ENCODE results near the gene RNF112.

Gene RNF112

GRCh38 chr17:19408346-19408710, 2.7 kb upstream of the RNF112 start:
- 86% methylated on average over 2 of the region's 2 CpGs for WGBS
- H3K4me3 ChIP-seq (ENCODE audit: low read length), result no peak overlapping the region
- no peak overlapping the region for H3K27ac ChIP-seq (ENCODE audit: low read depth, low read length)
- no peaks in the 10 kb centered on the region for H3K27me3 ChIP-seq (ENCODE audit: insufficient read depth, low read length)
- H3K9me3 ChIP-seq (ENCODE audit: insufficient read depth, low read depth, low read length), result no peaks in the 10 kb centered on the region
- H3K4me1 ChIP-seq (ENCODE audit: insufficient read depth, low read length), result peaks cover 5% of the 10 kb centered on the region; the same call in 1 of the 2 replicates
- no peak overlapping the region for H3K9ac ChIP-seq (ENCODE audit: low read depth, low read length)
- H3K36me3 ChIP-seq (ENCODE audit: insufficient read depth, low read length), result no peaks in the 10 kb centered on the region

DNA sequence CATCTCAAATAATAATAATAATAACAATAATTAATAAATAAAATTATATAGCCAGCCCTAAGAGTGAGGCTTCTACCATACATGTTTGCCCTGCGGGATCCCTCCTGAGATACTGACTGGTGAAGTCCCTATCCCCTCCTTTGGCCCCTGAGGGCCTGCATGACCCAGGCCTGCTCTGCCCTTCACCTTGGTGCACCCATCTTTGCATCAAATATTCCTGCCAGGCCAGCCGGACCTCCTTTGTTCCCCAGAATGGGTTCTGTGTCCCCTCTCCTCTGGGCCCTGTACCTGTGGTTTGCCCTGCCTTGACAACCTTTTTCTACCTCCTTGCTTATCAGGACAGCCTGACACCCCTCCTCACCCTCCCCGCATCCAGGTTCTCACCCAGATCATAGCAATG, 2.0 kb upstream of the RNF112 start:
- Histone ChIP-seq H3K4me1 (ENCODE audit: insufficient read depth, low read length) (peaks cover 5% of the 10 kb centered on the region; the same call in 1 of the 2 replicates), H3K36me3 (ENCODE audit: insufficient read depth, low read length) (no peaks in the 10 kb centered on the region), H3K27me3 (ENCODE audit: insufficient read depth, low read length) (no peaks in the 10 kb centered on the region), H3K9me3 (ENCODE audit: insufficient read depth, low read depth, low read length) (no peaks in the 10 kb centered on the region), H3K9ac (ENCODE audit: low read depth, low read length) (no peak overlapping the region), H3K4me3 (ENCODE audit: low read length) (no peak overlapping the region), H3K27ac (ENCODE audit: low read depth, low read length) (no peak overlapping the region)
- 95% methylated on average over 3 of the region's 3 CpGs for WGBS

- no peak overlapping the region for H3K27ac ChIP-seq (ENCODE audit: low read depth, low read length)
- no peaks in the 10 kb centered on the region for H3K36me3 ChIP-seq (ENCODE audit: insufficient read depth, low read length)
- peaks cover 5% of the 10 kb centered on the region; the same call in 1 of the 2 replicates for H3K4me1 ChIP-seq (ENCODE audit: insufficient read depth, low read length)
- H3K4me3 ChIP-seq (ENCODE audit: low read length), result no peak overlapping the region
- H3K27me3 ChIP-seq (ENCODE audit: insufficient read depth, low read length), result no peaks in the 10 kb centered on the region
- no peaks in the 10 kb centered on the region for H3K9me3 ChIP-seq (ENCODE audit: insufficient read depth, low read depth, low read length)
- WGBS, result 68% methylated on average over 3 of the region's 3 CpGs
- H3K9ac ChIP-seq (ENCODE audit: low read depth, low read length), result no peak overlapping the region
Measured at GRCh38 chr17:19409509-19409908, 1.5 kb upstream of the RNF112 start.

DNA sequence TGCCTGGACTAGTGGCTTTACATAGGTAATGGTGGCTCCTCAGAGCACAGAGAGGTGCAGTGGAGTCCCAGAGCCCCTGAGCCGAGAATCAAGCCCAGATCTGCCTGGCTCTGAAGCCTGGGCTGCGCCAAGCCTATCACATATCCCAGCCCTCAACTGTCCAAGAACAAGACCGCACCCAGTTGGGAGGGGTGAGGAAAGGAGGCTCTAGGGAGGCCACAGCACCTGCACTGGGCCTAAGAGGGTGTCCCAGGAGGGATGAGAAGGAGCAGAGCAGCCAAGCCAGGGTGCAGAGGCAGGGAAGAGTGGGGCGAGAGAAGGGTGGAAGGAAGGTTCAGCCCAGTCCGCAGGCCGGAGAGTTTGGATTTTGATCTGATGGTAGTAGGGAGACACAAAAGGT, 941 bp upstream of the RNF112 start:
- WGBS, result 93% methylated on average over 6 of the region's 6 CpGs
- H3K9ac ChIP-seq (ENCODE audit: low read depth, low read length), result no peak overlapping the region
- H3K36me3 ChIP-seq (ENCODE audit: insufficient read depth, low read length), result no peaks in the 10 kb centered on the region

DNA sequence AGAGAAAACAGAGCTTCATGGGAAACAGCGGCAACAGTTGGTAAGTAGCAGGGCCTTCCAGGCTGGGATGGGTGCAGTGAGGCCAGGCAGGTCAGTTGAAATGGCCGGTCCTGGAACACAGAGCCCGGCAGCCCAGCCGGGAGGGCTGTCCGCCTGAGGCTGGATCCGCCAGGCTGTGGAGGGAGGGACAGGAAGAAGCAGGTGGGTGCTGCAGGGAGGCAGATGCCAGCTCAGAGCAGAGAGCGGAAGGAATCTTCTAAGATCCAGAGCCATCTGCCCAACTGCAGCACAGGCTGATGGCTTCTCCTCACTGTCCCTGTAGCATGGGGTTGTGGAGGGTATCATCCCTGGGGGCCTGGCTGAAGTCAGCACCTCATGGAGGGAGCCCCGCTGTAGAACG, 599 bp downstream of the RNF112 start:
- 89% methylated on average over 9 of the region's 9 CpGs for WGBS

More for the DNA sequence above, 941 bp upstream of the RNF112 start:
- no peaks in the 10 kb centered on the region for H3K27me3 ChIP-seq (ENCODE audit: insufficient read depth, low read length)
- no peak overlapping the region for H3K27ac ChIP-seq (ENCODE audit: low read depth, low read length)
- peaks cover 5% of the 10 kb centered on the region; the same call in 1 of the 2 replicates for H3K4me1 ChIP-seq (ENCODE audit: insufficient read depth, low read length)
- H3K9me3 ChIP-seq (ENCODE audit: insufficient read depth, low read depth, low read length), result no peaks in the 10 kb centered on the region
- no peak overlapping the region for H3K4me3 ChIP-seq (ENCODE audit: low read length)

GRCh38 chr17:19412510-19412909, 1.5 kb downstream of the RNF112 start:
- WGBS, result 96% methylated on average over 16 of the region's 16 CpGs
- Histone ChIP-seq H3K9ac (ENCODE audit: low read depth, low read length) (no peak overlapping the region), H3K27me3 (ENCODE audit: insufficient read depth, low read length) (no peaks in the 10 kb centered on the region), H3K27ac (ENCODE audit: low read depth, low read length) (no peak overlapping the region), H3K4me3 (ENCODE audit: low read length) (no peak overlapping the region), H3K36me3 (ENCODE audit: insufficient read depth, low read length) (no peaks in the 10 kb centered on the region), H3K4me1 (ENCODE audit: insufficient read depth, low read length) (peaks cover 5% of the 10 kb centered on the region; the same call in 1 of the 2 replicates), H3K9me3 (ENCODE audit: insufficient read depth, low read depth, low read length) (no peaks in the 10 kb centered on the region)

More for the DNA sequence above, 599 bp downstream of the RNF112 start:
- no peak overlapping the region for H3K9ac ChIP-seq (ENCODE audit: low read depth, low read length)
- H3K4me3 ChIP-seq (ENCODE audit: low read length), result no peak overlapping the region
- H3K9me3 ChIP-seq (ENCODE audit: insufficient read depth, low read depth, low read length), result no peaks in the 10 kb centered on the region
- H3K27ac ChIP-seq (ENCODE audit: low read depth, low read length), result no peak overlapping the region
- H3K4me1 ChIP-seq (ENCODE audit: insufficient read depth, low read length), result peaks cover 5% of the 10 kb centered on the region; the same call in 1 of the 2 replicates
- H3K27me3 ChIP-seq (ENCODE audit: insufficient read depth, low read length), result no peaks in the 10 kb centered on the region
- H3K36me3 ChIP-seq (ENCODE audit: insufficient read depth, low read length), result no peaks in the 10 kb centered on the region

- H3K27me3 ChIP-seq (ENCODE audit: insufficient read depth, low read length), result no peaks in the 10 kb centered on the region
- WGBS, result 94% methylated on average over 12 of the region's 12 CpGs
- H3K4me3 ChIP-seq (ENCODE audit: low read length), result no peak overlapping the region
- H3K27ac ChIP-seq (ENCODE audit: low read depth, low read length), result no peak overlapping the region
- H3K36me3 ChIP-seq (ENCODE audit: insufficient read depth, low read length), result no peaks in the 10 kb centered on the region
- H3K4me1 ChIP-seq (ENCODE audit: insufficient read depth, low read length), result peaks cover 5% of the 10 kb centered on the region; the same call in 1 of the 2 replicates
- no peak overlapping the region for H3K9ac ChIP-seq (ENCODE audit: low read depth, low read length)
- H3K9me3 ChIP-seq (ENCODE audit: insufficient read depth, low read depth, low read length), result no peaks in the 10 kb centered on the region
Measured at GRCh38 chr17:19412984-19413383, 2.0 kb downstream of the RNF112 start.

- Histone ChIP-seq H3K27ac (ENCODE audit: low read depth, low read length) (no peak overlapping the region), H3K9ac (ENCODE audit: low read depth, low read length) (no peak overlapping the region), H3K36me3 (ENCODE audit: insufficient read depth, low read length) (no peaks in the 10 kb centered on the region), H3K9me3 (ENCODE audit: insufficient read depth, low read depth, low read length) (no peaks in the 10 kb centered on the region), H3K4me1 (ENCODE audit: insufficient read depth, low read length) (peaks cover 5% of the 10 kb centered on the region; the same call in 1 of the 2 replicates), H3K4me3 (ENCODE audit: low read length) (no peak overlapping the region), H3K27me3 (ENCODE audit: insufficient read depth, low read length) (no peaks in the 10 kb centered on the region)
- WGBS, result 86% methylated on average over 5 of the region's 5 CpGs
Measured at GRCh38 chr17:19413761-19414160, 2.7 kb downstream of the RNF112 start.

DNA sequence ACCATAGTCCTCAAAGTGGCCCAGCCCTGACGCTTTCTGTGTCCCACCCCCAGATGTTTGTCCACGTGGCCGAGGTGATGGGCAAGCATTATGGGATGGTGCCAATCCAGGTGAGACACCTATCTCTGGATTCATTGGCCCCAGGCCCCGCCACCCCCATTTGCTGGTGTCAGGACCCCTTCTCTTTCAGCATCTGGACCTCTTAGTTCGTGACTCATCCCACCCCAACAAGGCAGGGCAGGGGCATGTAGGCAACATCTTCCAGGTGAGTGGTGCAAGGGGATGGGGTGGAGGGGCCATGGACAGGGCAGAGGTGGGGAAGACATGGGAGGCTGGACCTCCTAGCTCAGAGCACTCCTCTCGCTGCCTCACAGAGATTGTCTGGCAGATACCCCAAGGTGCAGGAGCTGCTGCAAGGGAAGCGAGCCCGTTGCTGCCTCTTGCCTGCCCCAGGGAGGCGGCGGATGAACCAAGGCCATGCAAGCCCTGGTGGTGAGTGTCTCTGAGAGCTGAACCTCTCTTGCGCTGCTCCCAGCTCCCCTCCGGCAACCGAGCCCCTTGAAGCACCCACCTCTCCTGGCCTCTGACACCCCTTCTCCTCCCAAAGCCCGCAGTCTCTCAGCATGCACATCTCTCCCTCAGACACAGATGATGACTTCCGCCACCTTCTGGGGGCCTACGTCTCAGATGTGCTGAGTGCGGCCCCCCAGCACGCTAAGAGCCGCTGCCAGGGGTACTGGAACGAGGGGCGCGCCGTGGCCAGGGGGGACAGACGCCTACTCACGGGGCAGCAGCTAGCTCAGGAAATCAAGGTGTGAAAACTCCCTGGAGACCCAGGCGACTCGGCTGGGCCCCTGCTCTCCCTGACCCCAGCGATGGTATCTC, 3.6 kb downstream of the RNF112 start:
- Histone ChIP-seq H3K36me3 (ENCODE audit: insufficient read depth, low read length) (no peaks in the 10 kb centered on the region), H3K9me3 (ENCODE audit: insufficient read depth, low read depth, low read length) (no peaks in the 10 kb centered on the region), H3K4me1 (ENCODE audit: insufficient read depth, low read length) (peaks cover 5% of the 10 kb centered on the region; the same call in 1 of the 2 replicates), H3K27me3 (ENCODE audit: insufficient read depth, low read length) (no peaks in the 10 kb centered on the region), H3K9ac (ENCODE audit: low read depth, low read length) (no peak overlapping the region), H3K4me3 (ENCODE audit: low read length) (no peak overlapping the region), H3K27ac (ENCODE audit: low read depth, low read length) (no peak overlapping the region)
- 92% methylated on average over 28 of the region's 28 CpGs for WGBS

GRCh38 chr17:19415311-19415710, 4.3 kb downstream of the RNF112 start:
- no peaks in the 10 kb centered on the region for H3K36me3 ChIP-seq (ENCODE audit: insufficient read depth, low read length)
- peaks cover 5% of the 10 kb centered on the region; the same call in 1 of the 2 replicates for H3K4me1 ChIP-seq (ENCODE audit: insufficient read depth, low read length)
- WGBS, result 89% methylated on average over 13 of the region's 13 CpGs
- H3K27ac ChIP-seq (ENCODE audit: low read depth, low read length), result no peak overlapping the region
- no peak overlapping the region for H3K9ac ChIP-seq (ENCODE audit: low read depth, low read length)
- no peak overlapping the region for H3K4me3 ChIP-seq (ENCODE audit: low read length)
- H3K9me3 ChIP-seq (ENCODE audit: insufficient read depth, low read depth, low read length), result no peaks in the 10 kb centered on the region
- H3K27me3 ChIP-seq (ENCODE audit: insufficient read depth, low read length), result no peaks in the 10 kb centered on the region

DNA sequence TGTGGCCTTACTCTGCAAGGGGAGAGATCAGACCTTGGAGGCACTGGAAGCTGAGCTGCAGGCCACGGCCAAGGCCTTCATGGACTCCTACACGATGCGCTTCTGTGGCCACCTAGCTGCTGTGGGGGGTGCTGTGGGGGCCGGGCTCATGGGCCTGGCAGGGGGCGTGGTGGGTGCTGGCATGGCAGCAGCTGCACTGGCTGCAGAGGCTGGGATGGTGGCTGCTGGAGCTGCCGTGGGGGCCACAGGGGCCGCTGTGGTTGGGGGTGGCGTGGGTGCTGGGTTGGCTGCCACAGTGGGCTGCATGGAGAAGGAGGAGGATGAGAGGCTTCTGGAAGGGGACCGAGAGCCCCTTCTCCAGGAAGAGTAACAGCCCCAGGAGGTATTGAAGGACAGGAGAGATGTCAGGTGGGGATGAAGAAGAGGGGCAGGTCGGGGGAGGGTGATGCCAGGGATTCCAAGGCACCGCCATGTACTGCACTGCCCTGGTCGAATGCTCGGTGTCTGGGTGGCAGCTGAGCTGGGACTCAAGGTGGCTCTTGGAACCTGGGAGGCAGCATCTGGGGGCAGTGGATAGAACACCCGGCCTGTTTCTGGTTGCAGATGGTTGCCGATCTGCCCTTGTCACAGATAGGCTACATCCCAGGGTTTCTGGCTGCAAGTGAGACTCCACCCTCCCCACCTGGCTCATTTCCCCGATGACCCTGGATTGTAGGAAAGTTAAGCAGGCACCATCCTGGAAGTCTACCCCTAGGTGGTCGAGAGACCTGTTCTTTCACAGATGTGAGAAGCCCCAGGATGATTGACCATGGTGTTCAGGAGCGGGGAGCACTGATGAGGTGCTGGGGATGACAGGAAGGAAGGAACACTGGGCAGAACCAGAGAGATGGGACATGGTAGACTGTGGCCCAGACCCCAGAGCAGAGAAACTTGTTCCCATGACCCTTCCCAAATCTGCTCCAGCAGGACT, 5.1 kb downstream of the RNF112 start:
- WGBS, result 95% methylated on average over 18 of the region's 18 CpGs
- Histone ChIP-seq H3K27me3 (ENCODE audit: insufficient read depth, low read length) (no peaks in the 10 kb centered on the region), H3K36me3 (ENCODE audit: insufficient read depth, low read length) (no peaks in the 10 kb centered on the region), H3K9ac (ENCODE audit: low read depth, low read length) (no peak overlapping the region), H3K4me3 (ENCODE audit: low read length) (no peak overlapping the region), H3K27ac (ENCODE audit: low read depth, low read length) (no peak overlapping the region), H3K9me3 (ENCODE audit: insufficient read depth, low read depth, low read length) (no peaks in the 10 kb centered on the region), H3K4me1 (ENCODE audit: insufficient read depth, low read length) (no peaks in the 10 kb centered on the region)
